Mammary epithelial cell (primary cell): ENCODE data around the gene IRF8.

Experiments used
- CTCF ChIP-seq, 2 donors: IDR thresholded peaks in 1 of 2; conservative IDR thresholded peaks in 1 of 2; 2 replicates each; pipeline ENCODE4 v1.5.1; 2011 to 2012; ENCODE audit warnings: inconsistent platforms in 2 of 2, low read length in 2 of 2, mild to moderate bottlenecking in 2 of 2, control low read depth in 1 of 2, low read depth in 1 of 2; ENCODE audit not compliant: insufficient read depth in 1 of 2; ENCODE audit errors: extremely low read depth in 1 of 2
- EZH2 ChIP-seq: IDR thresholded peaks from 2 replicates; pipeline ENCODE4 v1.6.1; 2012; ENCODE audit warnings: low read length, inconsistent platforms, borderline replicate concordance

DNA sequence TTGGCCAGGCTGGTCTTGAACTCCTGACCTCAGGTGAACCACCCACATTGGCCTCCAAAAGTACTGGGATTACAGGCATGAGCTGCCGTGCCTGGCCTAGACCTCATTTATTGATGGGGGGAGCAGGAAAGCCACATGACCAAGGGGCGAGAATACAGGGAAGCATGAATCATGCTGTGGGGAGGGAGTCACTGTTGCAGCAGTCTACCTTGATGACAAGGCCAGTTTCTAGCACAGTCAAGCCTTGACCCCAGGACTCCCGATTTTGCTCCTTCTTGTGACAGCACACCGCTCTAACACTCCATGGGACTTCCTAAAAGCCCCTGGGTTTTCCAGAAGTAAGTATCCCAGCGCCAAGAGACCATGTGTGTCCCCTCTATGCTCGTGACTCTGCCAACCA lies 42.9 kb upstream of the IRF8 start:
- TF ChIP-seq CTCF (conservative IDR thresholded peaks at IDR 0.05 in 1 of 2, IDR thresholded peaks at IDR 0.05 in 1 of 2; ENCODE audit: extremely low read depth in 1 of 2, insufficient read depth in 1 of 2, low read depth in 1 of 2, low read length in 2 of 2), result no peak
- TF ChIP-seq EZH2, result no peak
